Femur (tissue), 1 donor: ENCODE measurements around the gene RAET1L.
"Not testable (repeated sequence)": the region's sequence is repeated elsewhere in the genome, so short reads cannot be mapped to it uniquely, and the experiment has no call there.

Source experiments
- DNase-seq: peaks from one replicate; pipeline ENCODE4 v3.0.0-alpha.2; 2017

Gene RAET1L

DNA sequence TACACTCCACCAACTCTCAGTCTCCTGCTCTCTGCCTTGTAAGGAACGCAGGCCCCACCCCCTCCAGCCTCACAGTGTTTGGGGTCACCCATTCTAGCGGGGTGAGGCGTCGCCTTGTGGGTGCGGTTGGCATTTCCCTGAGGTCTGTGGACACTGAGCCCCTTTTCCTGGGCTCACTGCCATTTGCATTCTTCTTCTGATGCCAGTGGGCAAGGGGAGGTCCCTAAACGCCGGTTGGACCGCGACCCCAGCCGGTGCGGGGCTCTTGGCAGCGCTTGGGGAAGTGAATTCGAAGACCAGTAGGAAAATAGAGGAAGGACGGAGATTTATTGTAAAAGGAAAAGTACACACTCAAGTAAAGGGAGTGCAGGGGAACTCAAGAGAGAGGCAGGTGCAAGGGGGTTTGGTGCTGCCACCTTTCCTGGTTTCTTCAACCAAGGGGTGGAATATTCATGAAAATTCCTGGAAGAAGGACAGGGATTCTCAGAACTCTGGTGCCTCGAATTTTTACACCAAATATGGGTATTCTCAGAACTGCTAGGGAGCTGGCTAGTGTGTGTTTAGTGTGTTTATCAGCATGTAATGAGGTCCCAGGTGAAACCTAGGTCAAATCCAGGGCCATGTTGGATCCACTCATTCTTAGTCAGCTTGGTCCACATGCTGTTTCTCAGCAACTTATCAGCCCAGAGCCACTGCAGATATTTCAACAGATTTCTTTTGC lies 9.9 kb downstream of the RAET1L start:
- not testable (repeated sequence) for DNase-seq

DNA sequence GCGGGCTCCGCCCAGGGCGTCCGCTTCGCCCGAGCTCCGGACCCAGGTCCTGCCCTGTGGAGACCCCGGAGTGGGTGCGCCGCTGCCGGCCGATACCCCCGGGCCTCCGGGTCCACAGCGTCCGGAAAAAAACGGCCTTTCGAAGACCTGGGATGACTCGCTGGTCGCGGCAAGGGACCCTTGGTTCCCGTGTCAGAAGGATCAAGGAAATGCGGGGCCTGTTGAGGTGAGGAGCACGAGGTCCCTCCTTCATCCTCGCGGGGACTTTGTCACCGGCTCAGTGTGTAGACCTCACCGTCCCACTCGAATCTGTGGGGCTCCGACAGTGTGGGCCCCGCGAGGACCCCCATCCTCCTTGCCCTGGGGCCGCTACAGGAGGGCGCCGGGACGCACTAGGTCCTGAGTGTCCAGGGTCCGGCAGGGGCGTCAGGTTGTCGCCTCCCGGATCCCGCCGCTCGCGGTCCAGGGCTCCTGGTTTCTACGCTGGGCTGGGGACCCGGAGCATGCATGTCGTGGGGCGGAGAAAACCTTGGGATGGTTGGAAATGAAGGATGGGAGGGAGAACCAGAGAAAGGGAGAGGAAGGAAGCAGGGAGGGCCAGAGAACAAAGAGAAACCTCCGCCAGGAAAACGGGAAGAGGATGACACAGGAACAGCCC lies 10.6 kb downstream of the RAET1L start:
- DNase-seq = not testable (repeated sequence)

DNA sequence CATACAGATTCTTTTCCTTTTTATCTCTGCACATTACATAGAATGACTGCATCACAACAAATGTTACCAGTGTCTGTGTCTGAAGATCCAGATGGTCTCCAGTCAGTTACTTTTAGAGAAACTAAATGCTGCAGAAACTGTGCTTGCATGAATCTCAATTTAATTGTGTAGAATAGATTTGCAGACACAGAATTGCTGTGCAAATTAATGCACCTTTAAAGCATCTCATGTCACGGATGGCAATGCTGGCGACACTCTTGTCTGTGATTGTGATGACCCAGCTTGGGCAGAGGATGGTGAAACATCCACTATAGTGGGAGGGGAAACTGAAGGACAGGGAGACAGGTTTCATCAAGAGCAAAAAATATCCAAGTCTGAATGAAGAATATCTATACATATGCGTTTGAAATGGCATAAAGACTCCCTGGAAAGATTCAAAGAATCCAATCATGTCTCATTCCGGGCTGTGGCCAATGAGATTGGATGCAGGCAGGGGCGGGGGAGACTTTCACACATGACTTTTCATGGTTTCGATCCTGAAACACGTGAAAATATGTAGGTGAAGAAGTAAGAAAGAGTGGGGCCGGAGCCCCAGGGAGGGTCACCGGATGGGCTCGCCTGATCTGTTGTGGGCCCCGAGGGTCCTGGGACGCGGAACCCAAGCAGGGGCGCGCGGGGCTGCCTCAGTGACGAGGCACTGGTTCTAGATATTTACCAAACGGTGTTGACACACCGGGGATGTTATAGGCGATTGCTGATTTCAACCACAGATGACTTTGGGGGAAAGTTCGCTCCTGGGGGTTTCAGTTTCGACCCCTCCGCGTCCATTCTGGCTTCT lies 11.3 kb downstream of the RAET1L start:
- not testable (repeated sequence) for DNase-seq

DNA sequence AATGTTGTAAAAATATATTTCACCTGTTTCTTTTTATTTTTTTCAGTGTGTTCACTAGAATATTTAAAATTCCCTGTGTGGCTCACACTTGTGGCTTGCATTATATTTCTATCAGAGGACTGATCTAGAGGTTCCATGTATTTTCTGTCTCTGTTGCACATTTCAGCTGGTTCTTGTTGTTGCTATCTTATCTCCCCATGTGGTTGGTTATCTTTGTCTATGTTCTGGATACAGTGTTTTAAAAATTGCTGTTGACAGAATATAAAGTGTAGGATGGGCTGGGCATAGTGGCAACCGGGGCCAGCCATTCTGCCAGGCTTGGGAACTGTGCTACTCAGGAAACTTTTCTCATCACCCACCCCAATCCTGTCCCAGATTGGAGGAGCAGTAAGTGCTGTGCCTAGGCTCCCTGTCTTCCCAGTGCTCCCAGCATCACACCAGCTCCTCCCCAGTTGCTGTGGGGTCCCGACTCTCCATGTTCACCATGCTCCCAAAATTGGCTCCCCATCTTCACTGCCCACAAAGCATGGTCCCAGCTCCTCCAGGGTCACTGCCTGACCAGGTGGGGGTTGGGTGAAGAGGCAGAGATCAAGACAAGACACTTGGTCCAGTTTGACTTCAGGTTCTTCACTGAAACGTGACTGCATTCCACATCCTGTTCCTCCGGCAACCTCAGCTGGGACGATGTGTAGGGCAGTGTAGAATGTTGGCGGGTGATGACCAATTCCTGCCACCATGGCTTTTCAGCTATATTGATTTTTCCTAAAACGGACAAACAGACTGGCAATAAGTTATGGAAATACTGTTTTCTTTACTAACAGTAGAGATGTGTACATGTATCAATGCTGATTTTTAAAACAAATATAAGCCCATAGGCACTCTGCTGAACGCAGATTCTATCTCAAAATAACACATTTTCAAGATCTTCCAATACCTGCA lies 12.2 kb downstream of the RAET1L start:
- not testable (repeated sequence) for DNase-seq

DNA sequence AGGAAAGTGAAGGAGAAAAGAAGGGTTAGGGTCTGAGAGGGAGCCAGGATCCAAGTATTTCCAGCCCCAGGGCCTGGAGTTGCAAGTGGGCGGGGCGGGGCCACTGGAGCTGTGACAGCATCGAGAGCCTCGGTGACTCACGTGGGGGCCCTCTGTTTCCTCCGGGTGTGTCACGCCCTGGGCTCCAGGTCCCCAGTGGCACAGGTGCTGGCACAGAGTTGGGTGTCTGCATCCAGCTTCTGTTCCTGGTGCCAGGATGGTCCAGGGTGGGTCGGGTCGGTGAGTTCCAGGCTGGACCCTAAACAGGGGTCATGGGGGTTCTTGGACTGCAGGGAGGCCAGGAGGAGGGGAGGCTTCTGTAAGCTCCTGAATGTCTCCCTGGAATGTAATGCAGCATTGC lies 16.7 kb downstream of the RAET1L start:
- DNase-seq = no peak

DNA sequence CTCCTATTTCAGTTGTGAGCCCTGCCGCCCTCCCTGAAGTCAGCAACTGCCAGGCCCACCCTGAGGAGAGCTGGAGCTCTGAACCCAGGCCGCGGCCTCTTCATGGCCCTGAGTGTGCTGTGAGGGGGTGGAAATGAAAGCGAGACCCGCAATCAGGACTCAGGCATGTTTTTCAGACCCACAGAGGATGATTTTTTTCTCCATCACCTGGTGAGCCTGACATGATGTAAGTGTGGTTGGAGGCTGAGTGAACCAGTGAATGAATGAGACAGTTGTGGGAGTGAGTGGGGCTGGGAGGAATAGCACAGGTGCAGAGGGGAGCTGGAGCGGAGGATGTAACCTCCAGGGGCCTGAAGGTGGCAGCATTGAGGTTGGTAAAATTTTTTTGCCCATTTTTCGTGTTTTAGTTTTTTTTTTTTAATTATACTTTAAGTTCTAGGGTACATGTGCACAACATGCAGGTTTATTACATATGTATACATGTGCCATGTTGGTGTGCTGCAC lies 18.3 kb downstream of the RAET1L start:
- DNase-seq = no peak

DNA sequence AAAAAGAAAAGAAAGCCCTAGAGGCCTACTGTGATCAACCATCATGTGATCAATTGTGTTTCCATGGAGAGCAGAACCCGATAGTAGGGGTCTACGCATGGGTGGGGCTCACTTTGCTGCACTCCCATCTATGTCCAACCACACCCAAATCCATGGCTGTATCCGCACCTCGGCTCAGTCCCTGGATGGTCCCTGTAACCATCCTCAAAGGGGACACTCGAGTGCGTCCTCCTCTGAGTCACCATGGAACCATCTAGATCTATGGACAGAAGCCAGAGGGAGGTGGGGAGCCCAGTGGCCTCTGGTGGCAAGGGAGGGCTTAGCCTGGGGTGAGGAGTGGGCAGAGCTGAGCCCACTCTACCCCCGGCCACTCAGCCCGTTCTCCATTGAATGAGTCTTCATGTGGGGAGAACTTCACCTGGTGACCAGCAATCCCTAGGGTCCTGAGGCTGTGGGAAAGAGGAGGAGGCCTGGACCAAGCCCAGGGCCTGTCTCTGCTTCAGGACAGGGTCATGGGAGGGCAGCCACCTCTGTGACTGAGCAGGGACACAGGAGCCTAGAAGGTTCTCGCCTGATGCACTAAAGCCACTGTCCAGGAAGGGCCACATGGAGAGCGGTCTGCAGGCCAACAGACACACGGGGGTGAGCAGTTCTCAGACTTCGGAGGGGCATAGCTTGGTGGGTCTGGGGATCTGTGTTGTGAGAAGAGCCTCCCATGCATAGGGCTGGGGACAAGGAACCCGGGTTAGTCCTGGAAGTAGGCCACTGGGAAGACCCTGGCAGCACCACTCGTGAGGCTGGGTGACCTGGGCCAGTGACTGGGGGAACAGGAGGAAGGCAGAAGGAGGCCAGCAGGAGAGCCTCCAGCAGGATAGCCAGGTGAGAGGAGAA lies 19.3 kb downstream of the RAET1L start:
- DNase-seq = no peak

DNA sequence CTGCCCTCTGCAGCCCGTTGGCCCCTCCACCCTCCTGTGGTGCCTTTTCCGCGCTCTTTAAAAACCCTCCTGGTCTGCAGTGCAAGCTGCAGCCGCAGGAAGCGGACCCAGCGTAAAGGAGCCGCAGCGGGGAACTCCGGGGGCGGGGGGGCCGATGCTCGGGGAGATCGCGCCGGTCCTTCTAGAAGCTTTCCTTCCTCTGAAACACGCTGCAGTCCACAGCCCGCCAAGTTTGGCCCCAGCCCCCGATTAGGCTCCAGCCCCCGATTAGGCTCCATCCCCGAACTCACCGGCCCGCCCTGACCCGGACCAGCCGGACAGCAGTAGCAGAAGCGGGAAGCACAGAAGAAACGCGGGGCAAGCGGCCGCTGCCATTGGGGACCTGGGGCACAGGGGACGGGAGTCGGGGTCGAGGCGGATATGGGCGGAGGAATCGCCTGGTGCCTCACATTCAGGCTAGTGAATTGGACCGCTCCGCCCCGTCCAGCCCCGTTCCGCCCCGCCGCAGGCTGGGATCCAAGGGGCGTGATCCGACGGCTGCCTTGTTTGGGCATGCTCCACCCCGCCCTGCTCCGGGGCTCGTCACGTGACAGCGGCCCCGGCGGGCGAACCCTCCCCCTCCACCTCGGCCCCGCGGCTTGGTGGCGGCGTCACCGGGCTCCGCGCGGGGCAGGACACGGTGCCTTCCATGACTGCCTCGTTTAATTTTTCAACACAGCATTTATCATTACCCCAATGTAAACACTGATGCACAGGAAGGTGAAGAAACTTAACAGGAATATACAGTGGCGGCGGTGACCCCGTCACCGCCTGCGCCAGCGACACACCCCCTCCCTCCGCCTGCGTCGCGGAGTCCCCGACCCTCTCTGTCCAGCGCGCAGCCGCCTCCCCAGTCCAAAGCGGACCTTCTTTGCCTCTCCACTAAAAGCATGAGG lies 20.3 kb downstream of the RAET1L start:
- peak; percentile 97 for DNase-seq

DNA sequence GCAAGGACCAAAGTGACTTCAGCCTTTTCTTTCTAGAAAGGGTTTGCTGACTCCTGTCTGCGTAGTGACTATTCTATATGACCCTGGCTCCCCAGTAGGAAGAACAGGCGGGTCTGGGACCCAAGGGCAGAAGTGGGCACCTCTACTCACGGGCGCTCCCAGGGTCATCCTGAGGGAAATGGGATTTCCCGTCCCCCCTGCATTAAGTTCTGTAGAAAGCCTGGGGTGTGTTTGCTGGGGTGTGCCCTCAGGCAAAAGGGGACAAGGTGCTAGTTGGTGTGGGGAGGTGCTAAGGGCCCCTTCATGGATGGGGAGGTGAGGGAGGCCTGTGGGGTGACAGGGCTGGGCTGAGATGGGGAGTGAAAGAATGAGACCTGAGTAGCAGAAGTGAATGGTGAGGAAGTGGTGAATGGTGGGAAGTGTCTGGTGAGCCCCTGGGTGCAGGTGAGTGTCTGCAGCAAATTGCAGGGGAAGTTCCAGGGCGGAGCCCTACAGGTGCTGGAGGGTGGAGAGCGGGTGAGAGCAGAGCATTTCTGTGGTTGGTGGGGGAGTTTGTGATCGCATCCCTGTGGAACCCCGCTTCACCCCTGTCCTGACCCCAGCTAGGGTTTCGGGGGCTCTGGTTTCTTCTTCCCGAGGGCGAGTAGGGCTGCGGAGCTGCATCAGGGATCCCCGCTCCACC lies 21.1 kb downstream of the RAET1L start:
- DNase-seq = no peak

DNA sequence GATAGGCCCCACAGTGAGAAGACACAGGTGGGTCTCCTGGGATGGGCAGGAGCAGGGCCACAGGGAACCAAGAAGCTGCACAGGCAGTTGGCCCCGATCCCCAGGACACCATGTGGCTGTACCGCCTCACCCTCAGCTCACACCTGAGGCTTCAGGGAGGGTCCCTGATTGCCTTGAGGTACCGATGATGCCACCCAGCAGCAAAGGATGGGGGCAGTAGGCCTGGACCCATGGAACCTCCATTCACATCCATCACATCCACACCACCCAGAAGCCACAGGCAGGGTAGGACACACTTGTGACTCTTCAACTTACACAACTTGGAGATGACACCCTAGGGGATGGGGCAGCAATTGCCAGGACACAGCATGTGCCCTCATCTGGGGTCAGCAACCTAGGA lies 21.7 kb downstream of the RAET1L start:
- not testable (repeated sequence) for DNase-seq

DNA sequence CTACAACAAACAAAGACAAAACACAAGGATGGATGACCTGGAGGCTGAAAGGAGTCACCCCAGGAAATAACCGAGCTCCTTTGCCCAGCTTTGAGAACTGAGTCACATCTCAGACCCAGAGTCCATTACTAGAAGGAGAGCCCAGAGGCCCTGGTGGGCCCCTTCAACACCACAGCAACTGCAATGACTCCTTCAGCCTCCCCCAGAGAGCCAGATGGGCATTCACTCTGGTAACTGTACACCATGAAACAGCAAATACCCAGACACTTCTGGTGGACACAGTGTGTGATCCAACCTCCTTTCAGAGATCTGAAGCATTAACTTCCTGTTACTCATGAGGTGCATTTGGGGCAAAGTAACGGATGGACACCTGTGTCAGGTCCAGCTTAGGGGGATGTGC lies 22.6 kb downstream of the RAET1L start:
- DNase-seq = no peak

DNA sequence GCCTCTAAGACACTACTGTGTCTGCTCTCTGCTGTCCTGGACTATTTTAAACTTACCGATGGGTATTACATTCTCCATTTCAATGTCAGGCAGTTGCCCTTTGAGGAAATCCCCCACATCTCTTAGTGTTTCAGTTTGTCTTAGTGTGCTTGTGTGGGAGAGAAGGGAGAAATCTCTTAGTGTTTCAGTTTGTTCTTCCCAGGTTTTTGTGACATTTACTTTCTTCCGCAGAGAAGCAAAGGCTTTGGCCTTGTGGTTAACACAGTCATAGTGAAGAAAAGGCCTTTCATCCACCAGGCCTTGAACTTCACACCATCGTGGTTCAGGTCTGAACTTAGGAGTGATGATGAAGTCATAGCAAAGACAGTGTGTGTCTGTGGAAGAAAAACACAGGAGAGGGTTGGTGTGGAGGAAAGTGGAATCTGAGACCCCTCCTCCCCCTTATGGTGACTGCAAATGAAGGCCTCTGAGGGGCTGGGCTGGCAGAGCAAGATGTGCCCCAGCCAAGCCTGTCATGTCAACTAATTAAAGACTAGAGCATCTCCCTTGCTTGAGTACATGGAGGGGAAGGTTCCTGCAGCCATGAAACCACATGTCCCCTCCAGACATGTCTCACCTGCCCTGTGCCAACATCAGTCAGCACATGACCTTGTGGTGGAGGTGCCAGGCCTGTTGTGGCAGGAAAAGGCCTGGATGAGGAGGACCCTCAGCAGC lies 23.9 kb downstream of the RAET1L start:
- no peak for DNase-seq

DNA sequence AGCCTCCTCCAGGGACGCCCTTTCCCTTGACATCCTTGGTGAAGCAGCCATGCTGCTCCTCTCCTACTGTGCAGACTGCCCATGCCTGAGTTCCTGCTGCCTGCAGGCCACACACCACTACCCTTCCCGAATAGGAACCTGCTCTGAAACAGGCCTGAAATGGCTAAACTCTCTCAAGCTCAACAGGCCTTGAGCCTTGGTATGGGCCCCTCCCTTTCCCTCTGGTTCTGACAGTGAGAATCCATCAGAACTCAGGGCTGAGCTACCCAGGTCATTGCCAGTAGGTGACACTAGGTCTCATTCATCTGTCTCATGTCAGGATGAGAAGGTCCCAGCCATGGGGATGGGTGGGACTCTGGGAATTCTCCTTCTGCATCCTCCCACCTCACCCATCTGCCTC lies 25.7 kb downstream of the RAET1L start:
- DNase-seq = no peak

DNA sequence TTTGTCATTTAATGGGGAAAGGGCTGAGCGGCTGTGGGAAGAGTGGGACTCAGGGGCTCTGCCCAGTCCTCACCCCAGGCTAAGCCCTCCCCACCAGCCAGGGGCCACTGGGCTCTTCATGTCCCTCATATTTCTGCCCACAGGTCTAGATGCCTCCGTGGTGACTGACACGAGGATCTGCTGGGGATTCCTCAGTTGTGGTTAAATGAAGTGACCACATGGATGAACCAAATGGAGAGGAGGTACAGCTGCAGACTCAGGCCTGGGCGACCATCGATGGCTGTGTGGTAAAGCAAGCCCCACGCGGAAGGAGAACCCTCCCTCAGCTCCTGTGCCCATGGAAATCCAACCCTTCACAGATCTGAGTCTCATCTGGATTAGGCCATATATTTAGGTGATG lies 29.4 kb downstream of the RAET1L start:
- DNase-seq = no peak

DNA sequence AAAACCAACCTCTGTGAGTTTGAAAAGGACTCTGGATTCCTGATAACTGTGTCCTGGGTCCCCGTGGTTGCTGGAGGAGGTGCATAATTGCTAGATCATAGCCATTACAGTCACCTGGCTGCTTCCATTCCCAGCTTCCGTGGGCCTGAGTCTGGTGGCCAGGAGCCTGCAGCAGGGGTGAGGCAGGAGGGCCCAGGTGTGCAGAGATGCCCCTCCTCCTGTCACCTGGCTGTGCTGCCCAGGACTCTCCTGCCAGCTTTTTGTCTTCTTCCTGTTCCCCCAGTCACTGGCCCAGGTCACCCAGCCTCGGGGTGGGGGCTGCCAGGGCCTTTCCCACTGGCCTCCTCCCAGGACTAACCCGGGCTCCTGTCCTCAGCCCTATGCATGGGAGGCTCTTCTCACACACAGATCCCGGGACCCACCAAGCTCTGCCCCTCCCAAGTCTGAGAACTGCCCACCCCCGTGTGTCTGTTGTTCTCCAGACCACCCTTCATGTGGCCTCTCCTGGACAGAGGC lies 30.0 kb downstream of the RAET1L start:
- no peak for DNase-seq

DNA sequence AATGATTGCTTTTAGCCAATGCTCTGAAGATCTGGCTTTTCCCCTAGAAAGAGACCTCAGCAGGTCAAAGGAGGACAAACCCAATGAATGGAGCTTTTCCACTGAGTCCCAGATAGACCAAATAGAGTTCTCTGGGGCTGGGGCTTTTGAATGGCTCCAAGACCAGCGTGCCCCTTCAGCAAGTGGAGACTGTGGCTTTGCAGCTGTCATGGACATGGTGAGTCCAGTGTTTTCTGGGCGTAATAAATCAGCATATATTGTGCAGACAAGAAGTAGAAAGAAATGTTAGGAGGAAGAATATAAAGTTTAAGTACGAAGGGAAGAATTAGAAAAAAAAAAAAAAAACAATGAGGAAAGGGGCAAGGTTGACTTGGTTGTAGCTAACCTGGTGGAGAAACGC lies 33.5 kb downstream of the RAET1L start:
- DNase-seq = no peak

DNA sequence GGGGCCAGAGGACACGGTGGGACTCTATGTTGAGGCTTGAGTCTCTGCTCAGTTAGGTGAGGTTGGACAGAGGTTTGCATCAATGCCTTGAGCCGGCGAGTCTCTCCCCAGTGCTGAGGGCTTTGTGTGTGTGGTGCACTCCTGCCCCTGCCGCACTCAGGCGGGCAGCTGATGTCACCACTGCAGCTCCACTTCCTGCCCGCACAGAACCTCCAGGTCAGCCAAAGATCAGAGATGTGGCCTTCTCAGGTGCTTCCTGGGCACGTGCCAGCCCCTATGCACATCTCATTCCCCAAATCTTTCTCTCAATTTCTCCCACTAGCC lies 33.9 kb downstream of the RAET1L start:
- DNase-seq = not testable (repeated sequence)

DNA sequence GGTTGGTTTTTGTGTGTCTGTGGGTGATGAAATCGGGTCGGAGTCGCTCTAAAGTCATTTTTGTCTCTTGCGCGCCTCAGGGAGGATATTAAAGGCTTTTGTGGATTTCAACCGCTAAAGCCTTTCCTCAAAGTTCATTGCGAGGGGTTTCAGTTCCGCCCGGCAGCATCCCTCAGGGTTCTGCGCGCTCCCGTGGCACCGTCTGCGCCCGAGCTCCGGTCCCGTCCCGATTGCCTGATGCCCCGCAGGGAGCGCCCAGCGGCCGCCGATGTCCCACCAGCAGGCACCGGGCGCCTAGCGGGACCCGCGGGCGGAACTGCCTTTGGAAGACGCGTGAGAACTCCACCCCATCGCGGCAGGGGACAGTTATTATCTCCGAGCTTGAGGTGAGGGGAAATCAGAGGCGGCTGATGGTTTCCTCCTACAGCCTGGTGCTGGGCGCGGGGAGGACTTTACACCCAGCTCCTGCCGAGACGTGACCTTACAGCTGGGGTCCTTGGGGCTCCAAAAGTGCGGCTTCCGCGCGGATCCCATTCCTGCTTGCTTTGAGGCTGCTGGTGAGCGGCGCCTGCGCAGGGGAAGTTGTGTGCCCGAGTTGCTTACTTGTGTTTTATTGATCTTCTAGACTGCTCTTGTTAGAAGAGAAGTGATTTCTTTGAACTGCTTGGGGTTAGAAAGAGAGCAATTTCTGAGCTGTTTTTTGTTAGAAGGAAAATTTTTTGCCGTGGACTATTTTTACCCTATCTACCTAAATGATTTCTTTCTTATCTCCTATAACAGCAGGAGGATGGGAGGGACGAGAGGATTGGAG lies 34.5 kb downstream of the RAET1L start:
- DNase-seq = no peak
